SK-N-SH treated with all-trans-retinoic acid at 6 μM for 48 hours (cell line): ENCODE data around the gene ATRN.

Experiments
- ATAC-seq: fragments of 200-7000 bp; cut with Tn5 transposase; 3 replicates; pipeline ENCODE4 v1.9.1; 2020; ENCODE audit warnings: mild to moderate bottlenecking, moderate library complexity
- ARNTL ChIP-seq: fragments of 450-650 bp; formaldehyde crosslinking; IDR thresholded peaks from 2 replicates; pipeline ENCODE4 v1.5.0; 2020; ENCODE audit warnings: low read depth, mild to moderate bottlenecking, moderate library complexity, borderline replicate concordance
- BACH2 ChIP-seq: fragments of 250-450 bp; sonication (Bioruptor Pico); IDR thresholded peaks from 2 replicates; pipeline ENCODE4 v1.9.0; 2021; ENCODE audit warnings: mild to moderate bottlenecking, borderline replicate concordance
- CSDC2 ChIP-seq: fragments of 250-450 bp; sonication (Bioruptor Pico); IDR thresholded peaks from 2 replicates; pipeline ENCODE4 v1.5.0; 2020; ENCODE audit warnings: mild to moderate bottlenecking, moderate library complexity
- CSRNP3 ChIP-seq: fragments of 250-450 bp; sonication (Bioruptor Pico); IDR thresholded peaks from 2 replicates; pipeline ENCODE4 v1.5.1; 2021; ENCODE audit warnings: mild to moderate bottlenecking, moderate library complexity
- ESRRG ChIP-seq: fragments of 250-450 bp; sonication (Bioruptor Pico); IDR thresholded peaks from 2 replicates; pipeline ENCODE4 v1.6.1; 2021; ENCODE audit warnings: mild to moderate bottlenecking
- OSR1 ChIP-seq: fragments of 250-450 bp; sonication (Bioruptor Pico); IDR thresholded peaks from 2 replicates; pipeline ENCODE4 v1.8.0; 2022; ENCODE audit warnings: moderate library complexity, mild to moderate bottlenecking, inconsistent platforms
- RARB ChIP-seq: fragments of 250-450 bp; sonication (Bioruptor Pico); IDR thresholded peaks from 2 replicates; pipeline ENCODE4 v1.8.0; 2021; ENCODE audit warnings: mild to moderate bottlenecking, moderate library complexity
- TOX ChIP-seq: fragments of 250-450 bp; sonication (Bioruptor Pico); IDR thresholded peaks from 2 replicates; pipeline ENCODE4 v1.8.0; 2021; ENCODE audit warnings: mild to moderate bottlenecking, moderate library complexity, borderline replicate concordance
- ZC3H10 ChIP-seq: fragments of 250-450 bp; sonication (Bioruptor Pico); IDR thresholded peaks from 2 replicates; pipeline ENCODE4 v1.5.1; 2021; ENCODE audit warnings: mild to moderate bottlenecking, moderate library complexity
- ZFP3 ChIP-seq: fragments of 250-450 bp; sonication (Bioruptor Pico); IDR thresholded peaks from 2 replicates; pipeline ENCODE4 v1.5.0; 2020; ENCODE audit warnings: mild to moderate bottlenecking, moderate library complexity
- ZFP30 ChIP-seq: fragments of 450-650 bp; formaldehyde crosslinking; IDR thresholded peaks from 2 replicates; pipeline ENCODE4 v1.5.0; 2022; ENCODE audit warnings: mild to moderate bottlenecking, moderate library complexity
- ZNF565 ChIP-seq: fragments of 450-650 bp; formaldehyde crosslinking; conservative IDR thresholded peaks from 2 replicates; pipeline ENCODE4 v1.5.0; 2020; ENCODE audit warnings: low read depth, mild to moderate bottlenecking, moderate library complexity
- ZNF8 ChIP-seq: fragments of 450-650 bp; formaldehyde crosslinking; IDR thresholded peaks from 2 replicates; pipeline ENCODE4 v1.5.0; 2020; ENCODE audit warnings: mild to moderate bottlenecking, moderate library complexity
- TF ChIP-seq, protein P1 (sequence below): fragments of 250-450 bp; sonication (Bioruptor Pico); IDR thresholded peaks from 2 replicates; pipeline ENCODE4 v1.8.0; 2020; ENCODE audit warnings: mild to moderate bottlenecking, moderate library complexity, borderline replicate concordance
- TF ChIP-seq, protein P2 (sequence below): fragments of 250-450 bp; sonication (Bioruptor Pico); IDR thresholded peaks from 2 replicates; pipeline ENCODE4 v1.5.1; 2020; ENCODE audit warnings: low read depth, mild to moderate bottlenecking, moderate library complexity
- TF ChIP-seq, protein P3 (sequence below): fragments of 250-450 bp; sonication (Bioruptor Pico); IDR thresholded peaks from 2 replicates; pipeline ENCODE4 v1.5.0; 2020; ENCODE audit warnings: mild to moderate bottlenecking, moderate library complexity
- TF ChIP-seq, protein P4 (sequence below): fragments of 250-450 bp; sonication (Bioruptor Pico); IDR thresholded peaks from 2 replicates; pipeline ENCODE4 v1.8.0; 2021; ENCODE audit warnings: low read depth, mild to moderate bottlenecking, moderate library complexity, borderline replicate concordance

ATRN gene

GRCh38 chr20:3559231-3559630 is 88.4 kb downstream of the ATRN start:
- ATAC-seq = no peak
- no peak for TF ChIP-seq OSR1 (CRISPR knock-in tag)
- TF ChIP-seq ZC3H10 (CRISPR knock-in tag) = no peak
- TF ChIP-seq RARB = no peak
- TF ChIP-seq TOX = no peak
- TF ChIP-seq, protein P1, sequence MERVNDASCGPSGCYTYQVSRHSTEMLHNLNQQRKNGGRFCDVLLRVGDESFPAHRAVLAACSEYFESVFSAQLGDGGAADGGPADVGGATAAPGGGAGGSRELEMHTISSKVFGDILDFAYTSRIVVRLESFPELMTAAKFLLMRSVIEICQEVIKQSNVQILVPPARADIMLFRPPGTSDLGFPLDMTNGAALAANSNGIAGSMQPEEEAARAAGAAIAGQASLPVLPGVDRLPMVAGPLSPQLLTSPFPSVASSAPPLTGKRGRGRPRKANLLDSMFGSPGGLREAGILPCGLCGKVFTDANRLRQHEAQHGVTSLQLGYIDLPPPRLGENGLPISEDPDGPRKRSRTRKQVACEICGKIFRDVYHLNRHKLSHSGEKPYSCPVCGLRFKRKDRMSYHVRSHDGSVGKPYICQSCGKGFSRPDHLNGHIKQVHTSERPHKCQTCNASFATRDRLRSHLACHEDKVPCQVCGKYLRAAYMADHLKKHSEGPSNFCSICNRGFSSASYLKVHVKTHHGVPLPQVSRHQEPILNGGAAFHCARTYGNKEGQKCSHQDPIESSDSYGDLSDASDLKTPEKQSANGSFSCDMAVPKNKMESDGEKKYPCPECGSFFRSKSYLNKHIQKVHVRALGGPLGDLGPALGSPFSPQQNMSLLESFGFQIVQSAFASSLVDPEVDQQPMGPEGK = no peak

- TF ChIP-seq ESRRG (CRISPR knock-in tag) (no peak), CSRNP3 (no peak), ZFP30 (CRISPR knock-in tag) (no peak), ZNF565 (CRISPR knock-in tag) (no peak), TOX (no peak), BACH2 (CRISPR knock-in tag) (no peak), OSR1 (CRISPR knock-in tag) (no peak), ZC3H10 (CRISPR knock-in tag) (no peak), ARNTL (CRISPR knock-in tag) (no peak)
- TF ChIP-seq, protein P2, sequence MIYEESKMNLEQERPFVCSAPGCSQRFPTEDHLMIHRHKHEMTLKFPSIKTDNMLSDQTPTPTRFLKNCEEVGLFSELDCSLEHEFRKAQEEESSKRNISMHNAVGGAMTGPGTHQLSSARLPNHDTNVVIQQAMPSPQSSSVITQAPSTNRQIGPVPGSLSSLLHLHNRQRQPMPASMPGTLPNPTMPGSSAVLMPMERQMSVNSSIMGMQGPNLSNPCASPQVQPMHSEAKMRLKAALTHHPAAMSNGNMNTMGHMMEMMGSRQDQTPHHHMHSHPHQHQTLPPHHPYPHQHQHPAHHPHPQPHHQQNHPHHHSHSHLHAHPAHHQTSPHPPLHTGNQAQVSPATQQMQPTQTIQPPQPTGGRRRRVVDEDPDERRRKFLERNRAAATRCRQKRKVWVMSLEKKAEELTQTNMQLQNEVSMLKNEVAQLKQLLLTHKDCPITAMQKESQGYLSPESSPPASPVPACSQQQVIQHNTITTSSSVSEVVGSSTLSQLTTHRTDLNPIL = no peak
- TF ChIP-seq, protein P3, sequence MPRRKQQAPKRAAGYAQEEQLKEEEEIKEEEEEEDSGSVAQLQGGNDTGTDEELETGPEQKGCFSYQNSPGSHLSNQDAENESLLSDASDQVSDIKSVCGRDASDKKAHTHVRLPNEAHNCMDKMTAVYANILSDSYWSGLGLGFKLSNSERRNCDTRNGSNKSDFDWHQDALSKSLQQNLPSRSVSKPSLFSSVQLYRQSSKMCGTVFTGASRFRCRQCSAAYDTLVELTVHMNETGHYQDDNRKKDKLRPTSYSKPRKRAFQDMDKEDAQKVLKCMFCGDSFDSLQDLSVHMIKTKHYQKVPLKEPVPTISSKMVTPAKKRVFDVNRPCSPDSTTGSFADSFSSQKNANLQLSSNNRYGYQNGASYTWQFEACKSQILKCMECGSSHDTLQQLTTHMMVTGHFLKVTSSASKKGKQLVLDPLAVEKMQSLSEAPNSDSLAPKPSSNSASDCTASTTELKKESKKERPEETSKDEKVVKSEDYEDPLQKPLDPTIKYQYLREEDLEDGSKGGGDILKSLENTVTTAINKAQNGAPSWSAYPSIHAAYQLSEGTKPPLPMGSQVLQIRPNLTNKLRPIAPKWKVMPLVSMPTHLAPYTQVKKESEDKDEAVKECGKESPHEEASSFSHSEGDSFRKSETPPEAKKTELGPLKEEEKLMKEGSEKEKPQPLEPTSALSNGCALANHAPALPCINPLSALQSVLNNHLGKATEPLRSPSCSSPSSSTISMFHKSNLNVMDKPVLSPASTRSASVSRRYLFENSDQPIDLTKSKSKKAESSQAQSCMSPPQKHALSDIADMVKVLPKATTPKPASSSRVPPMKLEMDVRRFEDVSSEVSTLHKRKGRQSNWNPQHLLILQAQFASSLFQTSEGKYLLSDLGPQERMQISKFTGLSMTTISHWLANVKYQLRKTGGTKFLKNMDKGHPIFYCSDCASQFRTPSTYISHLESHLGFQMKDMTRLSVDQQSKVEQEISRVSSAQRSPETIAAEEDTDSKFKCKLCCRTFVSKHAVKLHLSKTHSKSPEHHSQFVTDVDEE (CRISPR knock-in tag) = no peak
- TF ChIP-seq, protein P1 = no peak
- TF ChIP-seq, protein P4, sequence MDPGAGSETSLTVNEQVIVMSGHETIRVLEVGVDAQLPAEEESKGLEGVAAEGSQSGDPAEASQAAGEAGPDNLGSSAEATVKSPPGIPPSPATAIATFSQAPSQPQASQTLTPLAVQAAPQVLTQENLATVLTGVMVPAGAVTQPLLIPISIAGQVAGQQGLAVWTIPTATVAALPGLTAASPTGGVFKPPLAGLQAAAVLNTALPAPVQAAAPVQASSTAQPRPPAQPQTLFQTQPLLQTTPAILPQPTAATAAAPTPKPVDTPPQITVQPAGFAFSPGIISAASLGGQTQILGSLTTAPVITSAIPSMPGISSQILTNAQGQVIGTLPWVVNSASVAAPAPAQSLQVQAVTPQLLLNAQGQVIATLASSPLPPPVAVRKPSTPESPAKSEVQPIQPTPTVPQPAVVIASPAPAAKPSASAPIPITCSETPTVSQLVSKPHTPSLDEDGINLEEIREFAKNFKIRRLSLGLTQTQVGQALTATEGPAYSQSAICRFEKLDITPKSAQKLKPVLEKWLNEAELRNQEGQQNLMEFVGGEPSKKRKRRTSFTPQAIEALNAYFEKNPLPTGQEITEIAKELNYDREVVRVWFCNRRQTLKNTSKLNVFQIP (CRISPR knock-in tag) = no peak
- ATAC-seq = no peak
Observed at GRCh38 chr20:3559637-3560036, 88.8 kb downstream of the ATRN start.

DNA sequence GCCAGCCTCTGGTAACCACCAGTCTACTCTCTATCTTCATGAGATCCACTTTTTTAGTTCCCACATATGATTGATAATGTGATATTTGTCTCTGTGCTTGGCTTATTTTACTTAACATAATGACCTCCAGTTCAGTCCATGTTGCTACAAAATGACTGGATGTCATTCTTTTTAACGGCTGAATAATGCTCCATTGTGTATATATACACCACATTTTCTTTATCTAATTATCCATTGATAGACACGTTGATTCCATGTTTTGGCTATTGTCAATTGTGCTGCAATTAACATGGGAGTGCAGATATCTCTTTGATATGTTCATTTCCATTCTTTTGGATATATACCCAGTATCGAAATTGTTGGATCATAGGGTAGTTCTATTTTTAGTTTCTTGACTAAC is 89.3 kb downstream of the ATRN start:
- no peak for ATAC-seq
- no peak for TF ChIP-seq CSRNP3
- TF ChIP-seq ZFP3 (CRISPR knock-in tag) = no peak
- no peak for TF ChIP-seq CSDC2 (CRISPR knock-in tag)
- TF ChIP-seq, protein P1 = no peak
- TF ChIP-seq ARNTL (CRISPR knock-in tag) = no peak
- TF ChIP-seq ZNF565 (CRISPR knock-in tag) = no peak
- TF ChIP-seq ZNF8 (CRISPR knock-in tag) = no peak
